GM18870 (cell line): Measurements from ENCODE around the gene VSIR.

Experiments used
- ATAC-seq: cut with Tn5 transposase; IDR thresholded peaks from one replicate; pipeline ENCODE4 v1.9.1; 2021; ENCODE audit warnings: moderate library complexity; ENCODE audit not compliant: unreplicated experiment

The VSIR gene

DNA sequence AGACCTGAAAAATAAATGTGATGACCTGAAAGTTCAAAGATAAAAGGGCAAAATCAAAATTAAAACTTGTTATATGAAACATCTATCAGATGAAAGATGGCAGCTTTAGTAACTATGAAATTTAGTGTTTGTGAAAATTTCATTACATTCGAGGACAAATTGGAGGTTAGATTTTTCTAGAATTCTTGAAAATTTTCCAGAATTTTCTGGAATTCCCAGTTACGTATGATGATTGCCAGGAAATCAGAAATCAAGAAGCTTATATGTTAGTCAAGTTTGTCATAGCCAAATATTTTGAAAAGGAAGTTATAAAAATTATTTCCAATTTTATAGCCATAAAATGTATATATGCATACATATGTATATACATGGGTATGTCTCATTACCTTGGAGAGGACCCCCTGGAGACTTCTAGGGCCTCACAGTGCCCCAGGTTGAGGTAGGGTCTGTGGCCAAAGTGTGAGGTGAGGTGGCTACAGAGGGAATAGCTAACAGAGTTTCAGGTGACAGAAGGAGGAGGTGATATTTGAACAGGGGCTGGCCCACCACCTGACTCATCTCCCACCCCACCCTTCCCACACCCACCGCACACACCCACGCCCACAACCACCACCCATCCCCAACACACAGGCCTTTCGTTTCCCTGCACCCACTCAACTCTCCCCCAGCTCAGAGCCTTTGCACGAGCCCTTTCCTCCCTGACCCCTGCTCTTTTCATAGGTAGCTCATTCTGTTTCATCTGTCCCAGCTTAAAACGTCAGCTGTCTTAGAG lies 75.2 kb downstream of the VSIR start:
- no peak for ATAC-seq
